Skeletal muscle satellite cell (primary cell): ENCODE results near the gene LDHA.

Source experiments
- H3K27me3 ChIP-seq: 2 replicates; pipeline ENCODE4 v1.7.0; 2013; ENCODE audit warnings: low read length; ENCODE audit not compliant: control insufficient read depth, insufficient read depth
- H3K36me3 ChIP-seq: 2 replicates; pipeline ENCODE4 v1.7.0; 2013; ENCODE audit warnings: mild to moderate bottlenecking, control low read depth, low read length; ENCODE audit not compliant: insufficient read depth
- H3K4me1 ChIP-seq: 2 replicates; pipeline ENCODE4 v1.7.0; 2013; ENCODE audit warnings: low read length; ENCODE audit not compliant: control insufficient read depth, insufficient read depth
- H3K4me2 ChIP-seq: 2 replicates; pipeline ENCODE4 v1.7.0; 2013; ENCODE audit warnings: mild to moderate bottlenecking, low read length
- H3K4me3 ChIP-seq: 2 replicates; pipeline ENCODE4 v1.7.0; 2013; ENCODE audit warnings: low read length
- H3K9ac ChIP-seq: 2 replicates; pipeline ENCODE4 v1.7.0; 2013; ENCODE audit warnings: mild to moderate bottlenecking, low read depth, low read length, moderate library complexity
- H3K9me3 ChIP-seq: replicated peaks from 2 replicates; pipeline ENCODE4 v1.7.0; 2013; ENCODE audit warnings: mild to moderate bottlenecking, control low read depth, low read length

LDHA gene

GRCh38 chr11:18371279-18371678, 23.1 kb upstream of the LDHA start:
- Histone ChIP-seq H3K4me3 (no peak overlapping the region), H3K27me3 (no peaks in the 10 kb centered on the region), H3K9ac (no peak overlapping the region), H3K4me2 (no peak overlapping the region), H3K9me3 (no peaks in the 10 kb centered on the region), H3K36me3 (peaks cover 19% of the 10 kb centered on the region), H3K4me1 (peaks cover 6% of the 10 kb centered on the region)

DNA sequence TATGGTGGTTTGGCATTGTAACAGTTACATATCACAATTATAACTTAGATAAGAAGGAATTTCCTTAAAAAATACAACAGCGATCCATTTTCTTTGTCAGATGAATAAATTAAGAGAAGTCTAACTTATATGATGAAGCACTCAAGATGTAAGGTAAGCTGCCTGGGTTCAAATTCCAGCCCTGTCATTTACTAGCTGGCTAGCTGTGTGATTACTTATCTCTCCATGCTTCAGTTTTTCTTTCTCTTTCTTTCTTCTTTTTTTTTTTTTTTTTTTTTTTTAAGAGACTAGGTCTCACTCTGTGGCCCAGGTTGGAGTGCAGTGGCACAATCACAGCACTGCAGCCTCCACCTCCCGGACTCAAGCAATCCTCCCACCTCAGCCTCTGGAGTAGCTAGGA, 22.2 kb upstream of the LDHA start:
- H3K4me3 ChIP-seq = no peak overlapping the region
- H3K36me3 ChIP-seq = peaks cover 10% of the 10 kb centered on the region
- no peak overlapping the region for H3K4me2 ChIP-seq
- H3K9me3 ChIP-seq = no peaks in the 10 kb centered on the region
- H3K9ac ChIP-seq = no peak overlapping the region
- H3K4me1 ChIP-seq = peaks cover 6% of the 10 kb centered on the region
- H3K27me3 ChIP-seq = no peaks in the 10 kb centered on the region

DNA sequence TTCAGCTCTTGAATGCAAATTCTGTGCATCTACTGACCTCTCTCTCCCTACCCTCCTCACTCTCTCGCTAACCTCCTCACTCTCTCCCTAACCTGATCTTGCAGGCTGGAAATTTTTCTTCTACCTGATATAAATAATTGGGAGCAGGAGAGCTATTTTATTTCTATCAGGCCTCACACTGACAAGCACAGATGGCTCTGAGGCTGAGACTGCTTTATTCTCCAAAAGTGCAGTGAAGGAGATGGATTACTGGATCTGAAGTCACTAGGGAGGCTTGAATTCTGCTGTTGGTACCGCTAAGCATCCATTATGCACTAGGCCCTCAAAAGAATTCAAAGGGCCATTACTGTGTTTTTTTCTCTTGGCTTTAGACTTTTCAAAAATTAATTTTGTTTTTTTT, 19.4 kb upstream of the LDHA start:
- Histone ChIP-seq H3K27me3 (no peaks in the 10 kb centered on the region), H3K36me3 (no peaks in the 10 kb centered on the region), H3K4me2 (no peak overlapping the region), H3K4me1 (no peaks in the 10 kb centered on the region), H3K9me3 (no peaks in the 10 kb centered on the region), H3K4me3 (no peak overlapping the region), H3K9ac (no peak overlapping the region)

DNA sequence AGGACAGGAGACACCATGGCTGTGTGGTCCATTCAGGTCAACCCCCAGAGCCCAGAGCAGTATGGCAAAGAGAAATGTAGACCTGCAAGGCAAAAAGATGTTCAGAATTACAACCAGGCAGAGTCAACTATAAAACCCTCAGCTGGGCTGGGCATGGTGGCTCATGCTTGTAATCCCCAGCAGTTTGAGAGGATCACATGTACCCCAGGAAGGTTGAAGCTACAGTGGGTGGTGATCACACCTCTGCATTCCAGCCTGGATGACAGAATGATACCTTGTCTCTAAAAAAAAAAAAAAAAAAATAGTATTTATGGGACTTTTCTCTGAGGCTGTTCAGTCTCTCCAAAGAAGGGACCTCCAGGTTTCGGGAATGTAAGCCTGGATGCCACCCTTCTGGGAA, 18.4 kb upstream of the LDHA start:
- no peaks in the 10 kb centered on the region for H3K4me1 ChIP-seq
- H3K9me3 ChIP-seq = no peaks in the 10 kb centered on the region

GRCh38 chr11:18379201-18379600, 15.2 kb upstream of the LDHA start:
- no peak overlapping the region for H3K4me2 ChIP-seq
- no peaks in the 10 kb centered on the region for H3K27me3 ChIP-seq
- H3K9me3 ChIP-seq = no peaks in the 10 kb centered on the region
- H3K4me3 ChIP-seq = no peak overlapping the region
- H3K4me1 ChIP-seq = peaks cover 16% of the 10 kb centered on the region
- H3K36me3 ChIP-seq = no peaks in the 10 kb centered on the region
- no peak overlapping the region for H3K9ac ChIP-seq

More for the DNA sequence above, 18.4 kb upstream of the LDHA start:
- Histone ChIP-seq H3K9ac (no peak overlapping the region), H3K27me3 (no peaks in the 10 kb centered on the region), H3K4me2 (no peak overlapping the region), H3K36me3 (no peaks in the 10 kb centered on the region), H3K4me3 (no peak overlapping the region)

GRCh38 chr11:18383388-18384156, 10.8 kb upstream of the LDHA start:
- Histone ChIP-seq H3K4me1 (peaks cover 26% of the 10 kb centered on the region), H3K27me3 (no peaks in the 10 kb centered on the region), H3K4me2 (peak overlapping the region; percentile 73), H3K4me3 (peak overlapping the region; percentile 41), H3K9ac (peak overlapping the region; percentile 79), H3K36me3 (no peaks in the 10 kb centered on the region), H3K9me3 (no peaks in the 10 kb centered on the region)

DNA sequence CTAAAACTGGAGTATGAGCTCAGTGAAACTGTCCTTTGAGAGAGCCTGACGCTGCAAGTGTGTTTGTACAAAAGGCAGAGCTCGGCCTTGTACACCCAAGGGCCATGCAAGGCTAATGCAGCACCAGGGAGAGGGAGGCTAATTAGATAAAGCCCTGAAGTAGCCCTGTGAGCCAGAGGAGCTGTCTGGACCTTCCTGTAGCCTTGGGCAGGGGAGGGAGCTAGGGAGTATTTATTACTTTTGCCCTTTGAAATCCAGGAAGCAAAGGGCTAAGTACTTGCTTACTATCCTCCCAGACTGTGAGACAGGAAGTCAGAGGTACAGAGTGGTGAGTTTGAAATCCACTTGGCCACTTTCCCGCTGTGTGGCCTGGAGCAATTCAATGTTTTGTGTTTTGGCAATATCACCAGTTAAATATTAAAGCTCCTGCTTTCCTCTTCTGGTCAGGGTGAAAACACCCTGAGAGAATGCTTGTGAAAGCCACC, 10.2 kb upstream of the LDHA start:
- Histone ChIP-seq H3K36me3 (no peaks in the 10 kb centered on the region), H3K27me3 (no peaks in the 10 kb centered on the region), H3K9me3 (no peaks in the 10 kb centered on the region), H3K4me1 (peaks cover 26% of the 10 kb centered on the region), H3K4me2 (peak overlapping the region; percentile 70), H3K4me3 (peak overlapping the region; percentile 41), H3K9ac (peak overlapping the region; percentile 79)

GRCh38 chr11:18390088-18390487, 4.3 kb upstream of the LDHA start:
- Histone ChIP-seq H3K4me3 (no peak overlapping the region), H3K27me3 (no peaks in the 10 kb centered on the region), H3K36me3 (peaks cover 2% of the 10 kb centered on the region), H3K4me2 (no peak overlapping the region), H3K9ac (no peak overlapping the region), H3K9me3 (no peaks in the 10 kb centered on the region), H3K4me1 (peaks cover 28% of the 10 kb centered on the region)

DNA sequence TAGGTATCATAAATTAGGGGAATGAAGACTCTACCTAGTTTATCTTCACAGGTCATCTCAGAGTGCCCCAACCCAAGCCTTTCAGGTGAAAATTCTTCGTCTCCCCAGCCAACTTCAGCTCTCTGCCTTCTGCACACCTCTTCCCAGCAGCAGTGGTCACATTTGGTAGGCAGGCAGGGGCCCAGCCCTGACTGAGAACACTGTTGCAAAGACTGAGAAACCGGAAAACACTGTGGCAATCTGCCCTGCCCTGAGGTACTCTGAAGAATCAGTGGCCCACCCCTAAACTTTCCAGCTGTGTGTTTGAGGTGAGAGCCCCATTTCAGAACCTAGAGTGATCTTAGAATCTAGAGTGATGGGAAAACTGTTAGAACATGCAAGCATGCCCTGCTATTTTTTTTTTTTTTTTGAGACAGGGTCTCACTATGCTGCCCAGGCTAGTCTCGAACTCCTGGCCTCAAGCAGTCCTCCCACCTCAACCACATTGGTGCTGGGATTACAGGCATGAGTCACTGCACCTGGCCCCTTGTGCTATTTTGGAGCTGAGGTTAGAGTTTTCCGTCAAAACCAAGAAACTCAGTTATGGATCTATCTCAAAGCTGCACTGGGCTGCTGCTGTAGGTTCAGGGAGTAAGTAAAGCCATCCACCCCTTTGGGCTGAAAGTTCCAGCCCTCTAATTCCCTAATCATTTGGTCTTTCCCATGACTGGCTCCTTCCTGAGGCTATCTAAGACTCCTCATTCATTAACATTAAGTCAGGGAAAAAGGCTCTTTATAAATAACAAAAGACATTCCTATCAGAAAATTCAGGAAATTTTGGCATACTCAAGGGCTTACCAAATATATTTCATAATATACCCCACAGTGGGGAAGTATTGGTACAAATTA, 1.7 kb upstream of the LDHA start:
- Histone ChIP-seq H3K9me3 (no peaks in the 10 kb centered on the region), H3K4me2 (no peak overlapping the region), H3K36me3 (peaks cover 24% of the 10 kb centered on the region), H3K4me3 (no peak overlapping the region), H3K27me3 (no peaks in the 10 kb centered on the region), H3K9ac (no peak overlapping the region), H3K4me1 (peaks cover 36% of the 10 kb centered on the region)

- H3K9ac ChIP-seq = peak overlapping the region; percentile 99
- peak overlapping the region; percentile 96 for H3K4me3 ChIP-seq
- no peaks in the 10 kb centered on the region for H3K27me3 ChIP-seq
- H3K9me3 ChIP-seq = no peaks in the 10 kb centered on the region
- peaks cover 34% of the 10 kb centered on the region for H3K36me3 ChIP-seq
- H3K4me1 ChIP-seq = peaks cover 43% of the 10 kb centered on the region
- peak overlapping the region; percentile 87 for H3K4me2 ChIP-seq
Observed at GRCh38 chr11:18393581-18394274, 635 bp upstream of the LDHA start.
